H1 (cell line): ENCODE data around the gene RSAD1. TPM values are rescaled to one million over a fixed set of nuclear protein-coding genes. Genes with fewer than 3 reads are reported as not detected.

Experiments
- CEBPB ChIP-seq: IDR thresholded peaks from 2 replicates; pipeline ENCODE4 v1.6.1; 2012; ENCODE audit warnings: low read depth, low read length
- CTBP2 ChIP-seq: IDR thresholded peaks from 2 replicates; pipeline ENCODE4 v1.7.0; 2011; ENCODE audit warnings: borderline replicate concordance, mild to moderate bottlenecking, moderate library complexity, mixed read lengths, low read length; ENCODE audit not compliant: insufficient read depth, insufficient read length
- EP300 ChIP-seq, 2 experiments: IDR thresholded peaks; 1 replicate in 1 of 2; 2 replicates in 1 of 2; pipeline ENCODE4 v1.6.1; 2011 to 2012; ENCODE audit warnings: low read depth in 2 of 2, low read length in 2 of 2, mild to moderate bottlenecking in 2 of 2, borderline replicate concordance in 1 of 2, inconsistent platforms in 1 of 2, moderate library complexity in 1 of 2
- HDAC2 ChIP-seq, 2 experiments: fragments of 300-600 bp in 1 of 2; sonication (generic) in 1 of 2; IDR thresholded peaks; 2 replicates each; pipeline ENCODE4 v1.6.1; 2011 to 2012; ENCODE audit warnings: low read depth in 2 of 2, low read length in 2 of 2, mild to moderate bottlenecking in 2 of 2, moderate library complexity in 2 of 2, borderline replicate concordance in 1 of 2, inconsistent platforms in 1 of 2
- KDM4A ChIP-seq: IDR thresholded peaks from one replicate; pipeline ENCODE4 v1.7.1; 2012; ENCODE audit warnings: low read depth, mild to moderate bottlenecking, moderate library complexity, low read length, inconsistent platforms; ENCODE audit not compliant: severe bottlenecking
- SIN3A ChIP-seq, 2 experiments: IDR thresholded peaks in 1 of 2; conservative IDR thresholded peaks in 1 of 2; 2 replicates each; pipeline ENCODE4 v1.6.1; 2011 to 2012; ENCODE audit warnings: low read length in 2 of 2, improper control_type of control experiment in 1 of 2, low read depth in 1 of 2, mild to moderate bottlenecking in 1 of 2
- TAF7 ChIP-seq: optimal IDR thresholded peaks from 2 replicates; pipeline ENCODE3; 2011; ENCODE audit warnings: low read depth, mild to moderate bottlenecking, inconsistent platforms, low read length, moderate library complexity, borderline replicate concordance
- TBP ChIP-seq: IDR thresholded peaks from 2 replicates; pipeline ENCODE4 v1.6.1; 2011; ENCODE audit warnings: low read depth, low read length, improper control_type of control experiment
- polyA plus RNA-seq, 7 experiments: library from polyadenylated mRNA; depleted of rRNA in 3 of 7; stranded (reverse) in 5 of 7; unstranded in 2 of 7; fragments of >200 nt in 5 of 7; fragments of 200-250 nt in 2 of 7; gene quantifications; 1 replicate in 5 of 7; 2 replicates in 1 of 7; 4 replicates in 1 of 7; pipeline versions ENCODE4 v1.2.1 to v1.2.3, GENCODE V29; 2011 to 2013; ENCODE audit warnings: missing spikeins in 2 of 7, mixed read lengths in 2 of 7
- total RNA-seq: library from RNA; stranded (reverse); fragmentation: NEBNext Ultra II Directional; extraction: Animal tissue kit (Norgen Biotek cat#: 25700); gene quantifications from 2 replicates; pipeline ENCODE4 v1.2.1, GENCODE V29; 2021
- TF ChIP-seq, protein P1 (sequence below): IDR thresholded peaks from 2 replicates; pipeline ENCODE4 v1.6.1; 2012; ENCODE audit warnings: inconsistent platforms
- TF ChIP-seq, protein P2 (sequence below), 3 experiments: IDR thresholded peaks; 1 replicate in 2 of 3; 2 replicates in 1 of 3; pipeline versions ENCODE4 v1.5.1 to v1.6.1; 2011; ENCODE audit warnings: low read length in 3 of 3, mild to moderate bottlenecking in 3 of 3, inconsistent platforms in 2 of 3, low read depth in 1 of 3, moderate library complexity in 1 of 3; ENCODE audit not compliant: insufficient read depth in 1 of 3; ENCODE audit errors: control extremely low read depth in 1 of 3
- TF ChIP-seq, protein P3 (sequence below): IDR thresholded peaks from 2 replicates; pipeline ENCODE4 v1.6.1; 2012; ENCODE audit warnings: inconsistent platforms
- TF ChIP-seq, protein P4 (sequence below): IDR thresholded peaks from 2 replicates; pipeline ENCODE4 v1.6.1; 2011; ENCODE audit warnings: low read length, improper control_type of control experiment

RSAD1 gene
- total and polyA plus RNA-seq, 2 of the 8 experiments (the other 6 are each of a cell fraction or from before 2014, with no cell fraction given): 17.9 to 33.5 TPM

DNA sequence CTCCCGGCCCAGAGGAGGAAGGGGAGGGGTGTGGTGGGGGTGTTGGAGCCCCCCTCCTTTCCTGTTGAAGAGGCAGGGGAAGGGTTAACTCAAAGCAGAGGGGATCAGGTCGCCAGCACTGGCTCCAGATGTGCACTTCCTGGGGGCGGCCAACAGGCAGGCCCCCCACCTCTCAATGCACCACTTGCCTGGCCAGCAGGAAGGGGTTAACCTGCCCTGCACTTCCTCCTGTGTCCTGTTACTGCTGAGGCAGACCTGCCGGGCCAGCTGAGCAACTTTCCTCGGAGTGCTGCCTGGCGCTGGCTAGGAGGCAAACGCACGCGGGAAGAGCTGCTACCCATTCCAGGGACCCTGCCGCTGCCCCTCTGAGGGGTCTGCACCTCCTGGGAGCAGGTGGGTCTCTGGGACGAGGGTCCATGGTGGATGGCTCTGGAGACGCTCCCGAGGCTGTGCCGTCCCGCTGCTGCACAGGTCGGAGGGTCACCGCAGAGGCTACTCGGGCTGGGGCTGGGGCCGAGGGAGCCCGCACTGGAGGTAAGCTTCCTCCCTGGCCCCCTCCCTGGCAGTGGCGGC lies 53.9 kb downstream of the RSAD1 start, which contains the start of gene EPN3 (continued):
- TF ChIP-seq EP300 (IDR thresholded peaks at IDR 0.05; ENCODE audit: borderline replicate concordance in 1 of 2, low read depth in 2 of 2, low read length in 2 of 2) (no peak), TBP (no peak), SIN3A (conservative IDR thresholded peaks at IDR 0.05 in 1 of 2, IDR thresholded peaks at IDR 0.05 in 1 of 2; ENCODE audit: low read depth in 1 of 2, low read length in 2 of 2) (peak; percentile 69 to 91; a peak in 3 of 4 replicates), CEBPB (no peak), CTBP2 (peak; percentile 83), TAF7 (no peak), HDAC2 (IDR thresholded peaks at IDR 0.05; ENCODE audit: borderline replicate concordance in 1 of 2, low read depth in 2 of 2, low read length in 2 of 2) (no peak), KDM4A (peak; percentile 83)
- TF ChIP-seq, protein P1, sequence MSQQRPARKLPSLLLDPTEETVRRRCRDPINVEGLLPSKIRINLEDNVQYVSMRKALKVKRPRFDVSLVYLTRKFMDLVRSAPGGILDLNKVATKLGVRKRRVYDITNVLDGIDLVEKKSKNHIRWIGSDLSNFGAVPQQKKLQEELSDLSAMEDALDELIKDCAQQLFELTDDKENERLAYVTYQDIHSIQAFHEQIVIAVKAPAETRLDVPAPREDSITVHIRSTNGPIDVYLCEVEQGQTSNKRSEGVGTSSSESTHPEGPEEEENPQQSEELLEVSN: peak; percentile 54
- TF ChIP-seq, protein P2, sequence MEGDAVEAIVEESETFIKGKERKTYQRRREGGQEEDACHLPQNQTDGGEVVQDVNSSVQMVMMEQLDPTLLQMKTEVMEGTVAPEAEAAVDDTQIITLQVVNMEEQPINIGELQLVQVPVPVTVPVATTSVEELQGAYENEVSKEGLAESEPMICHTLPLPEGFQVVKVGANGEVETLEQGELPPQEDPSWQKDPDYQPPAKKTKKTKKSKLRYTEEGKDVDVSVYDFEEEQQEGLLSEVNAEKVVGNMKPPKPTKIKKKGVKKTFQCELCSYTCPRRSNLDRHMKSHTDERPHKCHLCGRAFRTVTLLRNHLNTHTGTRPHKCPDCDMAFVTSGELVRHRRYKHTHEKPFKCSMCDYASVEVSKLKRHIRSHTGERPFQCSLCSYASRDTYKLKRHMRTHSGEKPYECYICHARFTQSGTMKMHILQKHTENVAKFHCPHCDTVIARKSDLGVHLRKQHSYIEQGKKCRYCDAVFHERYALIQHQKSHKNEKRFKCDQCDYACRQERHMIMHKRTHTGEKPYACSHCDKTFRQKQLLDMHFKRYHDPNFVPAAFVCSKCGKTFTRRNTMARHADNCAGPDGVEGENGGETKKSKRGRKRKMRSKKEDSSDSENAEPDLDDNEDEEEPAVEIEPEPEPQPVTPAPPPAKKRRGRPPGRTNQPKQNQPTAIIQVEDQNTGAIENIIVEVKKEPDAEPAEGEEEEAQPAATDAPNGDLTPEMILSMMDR (IDR thresholded peaks at IDR 0.05; ENCODE audit: control extremely low read depth in 1 of 3, insufficient read depth in 1 of 3, low read depth in 1 of 3, low read length in 3 of 3): peak in 1 of 3 experiments; percentile 2; a peak in 1 of 4 replicates
- TF ChIP-seq, protein P3, sequence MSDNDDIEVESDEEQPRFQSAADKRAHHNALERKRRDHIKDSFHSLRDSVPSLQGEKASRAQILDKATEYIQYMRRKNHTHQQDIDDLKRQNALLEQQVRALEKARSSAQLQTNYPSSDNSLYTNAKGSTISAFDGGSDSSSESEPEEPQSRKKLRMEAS: peak; percentile 75
- TF ChIP-seq, protein P4, sequence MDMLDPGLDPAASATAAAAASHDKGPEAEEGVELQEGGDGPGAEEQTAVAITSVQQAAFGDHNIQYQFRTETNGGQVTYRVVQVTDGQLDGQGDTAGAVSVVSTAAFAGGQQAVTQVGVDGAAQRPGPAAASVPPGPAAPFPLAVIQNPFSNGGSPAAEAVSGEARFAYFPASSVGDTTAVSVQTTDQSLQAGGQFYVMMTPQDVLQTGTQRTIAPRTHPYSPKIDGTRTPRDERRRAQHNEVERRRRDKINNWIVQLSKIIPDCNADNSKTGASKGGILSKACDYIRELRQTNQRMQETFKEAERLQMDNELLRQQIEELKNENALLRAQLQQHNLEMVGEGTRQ: no peak
- TF ChIP-seq, all 59 proteins: peak for 13
